ENCODE measurements around the gene CLEC16A.
A peak's percentile ranks its signal among the peaks of the same experiment; 100 is the strongest.

CLEC16A gene

GRCh38 chr16:11038777-11039176, 94.4 kb downstream of the CLEC16A start:
- TF ChIP-seq CTCF (IDR thresholded peaks at IDR 0.05; ENCODE audit: low read depth, low read length): no peak
- H3K4me3 ChIP-seq (ENCODE audit: low read depth, low read length): no peak overlapping the region
- in situ Hi-C loops (cut with HindIII; ENCODE audit: low sequenced_read_pairs): no loop called here
- no peak for DNase-seq (ENCODE audit: low read depth, low spot score)

- no peak for TF ChIP-seq CTCF (IDR thresholded peaks at IDR 0.05; ENCODE audit: low read depth, low read length)
- in situ Hi-C loops (cut with HindIII; ENCODE audit: low sequenced_read_pairs): no loop called here
- no peak overlapping the region for H3K4me3 ChIP-seq (ENCODE audit: low read depth, low read length)
- DNase-seq (ENCODE audit: low read depth, low spot score): no peak
These were observed 95.4 kb downstream of the CLEC16A start for GRCh38 chr16:11039726-11040125.

- in situ Hi-C loops (cut with HindIII; ENCODE audit: low sequenced_read_pairs): no loop called here
These were observed 97.8 kb downstream of the CLEC16A start for GRCh38 chr16:11042191-11042590.

GRCh38 chr16:11045441-11045840, 101.1 kb downstream of the CLEC16A start:
- TF ChIP-seq CTCF (IDR thresholded peaks at IDR 0.05; ENCODE audit: low read depth, low read length): no peak
- DNase-seq (ENCODE audit: low read depth, low spot score): no peak
- H3K4me3 ChIP-seq (ENCODE audit: low read depth, low read length): no peak overlapping the region
- in situ Hi-C loops (cut with HindIII; ENCODE audit: low sequenced_read_pairs): no loop called here

More at GRCh38 chr16:11042191-11042590, 97.8 kb downstream of the CLEC16A start:
- DNase-seq (ENCODE audit: low read depth, low spot score): no peak
- no peak for TF ChIP-seq CTCF (IDR thresholded peaks at IDR 0.05; ENCODE audit: low read depth, low read length)
- no peak overlapping the region for H3K4me3 ChIP-seq (ENCODE audit: low read depth, low read length)

GRCh38 chr16:11045846-11046245, 101.5 kb downstream of the CLEC16A start:
- no peak for TF ChIP-seq CTCF (IDR thresholded peaks at IDR 0.05; ENCODE audit: low read depth, low read length)
- H3K4me3 ChIP-seq (ENCODE audit: low read depth, low read length): no peak overlapping the region
- in situ Hi-C loops (cut with HindIII; ENCODE audit: low sequenced_read_pairs): no loop called here
- DNase-seq (ENCODE audit: low read depth, low spot score): peak; percentile 31

GRCh38 chr16:11046382-11046931, 102.1 kb downstream of the CLEC16A start:
- no peak for DNase-seq (ENCODE audit: low read depth, low spot score)
- in situ Hi-C loops (cut with HindIII; ENCODE audit: low sequenced_read_pairs): no loop called here
- no peak for TF ChIP-seq CTCF (IDR thresholded peaks at IDR 0.05; ENCODE audit: low read depth, low read length)
- no peak overlapping the region for H3K4me3 ChIP-seq (ENCODE audit: low read depth, low read length)

GRCh38 chr16:11047057-11047456, 102.7 kb downstream of the CLEC16A start:
- in situ Hi-C loops (cut with HindIII; ENCODE audit: low sequenced_read_pairs): no loop called here
- H3K4me3 ChIP-seq (ENCODE audit: low read depth, low read length): no peak overlapping the region
- DNase-seq (ENCODE audit: low read depth, low spot score): peak; percentile 69
- TF ChIP-seq CTCF (IDR thresholded peaks at IDR 0.05; ENCODE audit: low read depth, low read length): no peak
